H1 (cell line): ENCODE measurements around the gene BRPF1. TPM values are rescaled to one million over a fixed set of nuclear protein-coding genes. Genes with fewer than 3 reads are reported as not detected.
A peak's percentile ranks its signal among the peaks of the same experiment; 100 is the strongest.

ENCODE experiments used
- ASH2L ChIP-seq: fragments of 200-600, 300-600 bp; sonication (generic); IDR thresholded peaks from one replicate; pipeline ENCODE4 v1.7.1; 2017; ENCODE audit warnings: low read length
- ATF3 ChIP-seq: IDR thresholded peaks from 2 replicates; pipeline ENCODE4 v1.6.1; 2011; ENCODE audit warnings: low read depth, mild to moderate bottlenecking, low read length; ENCODE audit not compliant: insufficient read depth
- FOSL1 ChIP-seq: IDR thresholded peaks from 2 replicates; pipeline ENCODE4 v1.6.1; 2011; ENCODE audit warnings: mild to moderate bottlenecking, low read depth, low read length, moderate library complexity; ENCODE audit not compliant: insufficient read depth
- HDAC2 ChIP-seq, 2 experiments: fragments of 300-600 bp in 1 of 2; sonication (generic) in 1 of 2; IDR thresholded peaks; 2 replicates each; pipeline ENCODE4 v1.6.1; 2011 to 2012; ENCODE audit warnings: low read depth in 2 of 2, low read length in 2 of 2, mild to moderate bottlenecking in 2 of 2, moderate library complexity in 2 of 2, borderline replicate concordance in 1 of 2, inconsistent platforms in 1 of 2
- MAFK ChIP-seq: IDR thresholded peaks from 2 replicates; pipeline ENCODE4 v1.6.1; 2012; ENCODE audit warnings: low read depth, mild to moderate bottlenecking, improper control_type of control experiment, low read length
- RAD21 ChIP-seq, 2 experiments: IDR thresholded peaks in 1 of 2; conservative IDR thresholded peaks in 1 of 2; 2 replicates each; pipeline ENCODE4 v1.6.1; 2011; ENCODE audit warnings: low read depth in 2 of 2, low read length in 2 of 2, improper control_type of control experiment in 1 of 2, inconsistent platforms in 1 of 2, mild to moderate bottlenecking in 1 of 2, moderate library complexity in 1 of 2
- RFX5 ChIP-seq: IDR thresholded peaks from 2 replicates; pipeline ENCODE4 v1.6.1; 2011; ENCODE audit warnings: low read depth, low read length, improper control_type of control experiment, borderline replicate concordance
- polyA plus RNA-seq, 7 experiments: library from polyadenylated mRNA; depleted of rRNA in 3 of 7; stranded (reverse) in 5 of 7; unstranded in 2 of 7; fragments of >200 nt in 5 of 7; fragments of 200-250 nt in 2 of 7; gene quantifications; 1 replicate in 5 of 7; 2 replicates in 1 of 7; 4 replicates in 1 of 7; pipeline versions ENCODE4 v1.2.1 to v1.2.3, GENCODE V29; 2011 to 2013; ENCODE audit warnings: missing spikeins in 2 of 7, mixed read lengths in 2 of 7
- total RNA-seq: library from RNA; stranded (reverse); fragmentation: NEBNext Ultra II Directional; extraction: Animal tissue kit (Norgen Biotek cat#: 25700); gene quantifications from 2 replicates; pipeline ENCODE4 v1.2.1, GENCODE V29; 2021
- TF ChIP-seq, protein P1 (sequence below): IDR thresholded peaks from 2 replicates; pipeline ENCODE4 v1.6.1; 2012; ENCODE audit warnings: inconsistent platforms

BRPF1 gene
- total and polyA plus RNA-seq, 2 of the 8 experiments (the other 6 are each of a cell fraction or from before 2014, with no cell fraction given): 11.3 to 21.7 TPM

- TF ChIP-seq HDAC2 (IDR thresholded peaks at IDR 0.05; ENCODE audit: borderline replicate concordance in 1 of 2, low read depth in 2 of 2, low read length in 2 of 2) (no peak), ATF3 (no peak), FOSL1 (no peak), RAD21 (IDR thresholded peaks at IDR 0.05 in 1 of 2, conservative IDR thresholded peaks at IDR 0.05 in 1 of 2; ENCODE audit: low read depth in 2 of 2, low read length in 2 of 2) (peak; percentile 29 to 42; a peak in 3 of 4 replicates), ASH2L (no peak), MAFK (no peak), RFX5 (no peak)
- TF ChIP-seq, protein P1, sequence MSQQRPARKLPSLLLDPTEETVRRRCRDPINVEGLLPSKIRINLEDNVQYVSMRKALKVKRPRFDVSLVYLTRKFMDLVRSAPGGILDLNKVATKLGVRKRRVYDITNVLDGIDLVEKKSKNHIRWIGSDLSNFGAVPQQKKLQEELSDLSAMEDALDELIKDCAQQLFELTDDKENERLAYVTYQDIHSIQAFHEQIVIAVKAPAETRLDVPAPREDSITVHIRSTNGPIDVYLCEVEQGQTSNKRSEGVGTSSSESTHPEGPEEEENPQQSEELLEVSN: no peak
Observed at GRCh38 chr3:9715764-9716437, 15.6 kb upstream of the BRPF1 start (continued).
